H9 (cell line): ENCODE results near the gene STAB1. TPM values are rescaled to one million over a fixed set of nuclear protein-coding genes. Genes with fewer than 3 reads are reported as not detected.

ENCODE experiments used
- DNase-seq: peaks from one replicate; pipeline ENCODE4 v3.0.0-alpha.2; 2017
- H2AFZ ChIP-seq: one replicate; pipeline ENCODE4 v1.6.1; 2013; ENCODE audit warnings: mild to moderate bottlenecking, low read length, control low read depth, moderate library complexity
- H2AK5ac ChIP-seq: 2 replicates; pipeline ENCODE4 v1.6.1; 2013; ENCODE audit warnings: low read length, control low read depth, mixed read lengths; ENCODE audit not compliant: insufficient read length
- H2BK120ac ChIP-seq: one replicate; pipeline ENCODE4 v1.6.1; 2013; ENCODE audit warnings: low read depth, mild to moderate bottlenecking, low read length, control low read depth, inconsistent platforms; ENCODE audit not compliant: poor library complexity, severe bottlenecking
- H2BK12ac ChIP-seq: 2 replicates; pipeline ENCODE4 v1.6.1; 2013; ENCODE audit warnings: low read length, control low read depth, mixed read lengths, low read depth; ENCODE audit not compliant: insufficient read length
- H2BK15ac ChIP-seq: 2 replicates; pipeline ENCODE4 v1.6.1; 2013; ENCODE audit warnings: low read depth, low read length, control low read depth
- H2BK20ac ChIP-seq: one replicate; pipeline ENCODE4 v1.6.1; 2013; ENCODE audit warnings: low read depth, mild to moderate bottlenecking, low read length, control low read depth, inconsistent platforms; ENCODE audit not compliant: poor library complexity, severe bottlenecking
- H2BK5ac ChIP-seq: 2 replicates; pipeline ENCODE4 v1.6.1; 2013; ENCODE audit warnings: low read length, control low read depth, mixed read lengths; ENCODE audit not compliant: insufficient read length
- H3K14ac ChIP-seq: 2 replicates; pipeline ENCODE4 v1.6.1; 2013; ENCODE audit warnings: low read length, control low read depth; ENCODE audit not compliant: insufficient read depth
- H3K18ac ChIP-seq: 2 replicates; pipeline ENCODE4 v1.6.1; 2013; ENCODE audit warnings: low read depth, mild to moderate bottlenecking, mixed read lengths, low read length, control low read depth; ENCODE audit not compliant: insufficient read length
- H3K23ac ChIP-seq: 2 replicates; pipeline ENCODE4 v1.6.1; 2013; ENCODE audit warnings: low read length, control low read depth, mixed read lengths, low read depth; ENCODE audit not compliant: insufficient read length
- H3K23me2 ChIP-seq: 2 replicates; pipeline ENCODE4 v1.6.1; 2013; ENCODE audit warnings: low read depth, mild to moderate bottlenecking, mixed read lengths, low read length, control low read depth; ENCODE audit not compliant: insufficient read length, poor library complexity, severe bottlenecking
- H3K27ac ChIP-seq: 2 replicates; pipeline ENCODE4 v1.5.1; 2013; ENCODE audit warnings: low read length, control low read depth, mixed read lengths, low read depth; ENCODE audit not compliant: insufficient read length
- H3K27me3 ChIP-seq: 2 replicates; pipeline ENCODE4 v1.6.1; 2013; ENCODE audit warnings: low read length, control low read depth, inconsistent platforms; ENCODE audit not compliant: insufficient read depth
- H3K4ac ChIP-seq: 2 replicates; pipeline ENCODE4 v1.6.1; 2013; ENCODE audit warnings: low read depth, mild to moderate bottlenecking, control low read depth, inconsistent platforms, low read length, moderate library complexity
- H3K4me1 ChIP-seq: 2 replicates; pipeline ENCODE4 v1.6.1; 2013; ENCODE audit warnings: low read length, control low read depth, inconsistent platforms; ENCODE audit not compliant: insufficient read depth
- H3K4me2 ChIP-seq: 2 replicates; pipeline ENCODE4 v1.6.1; 2013; ENCODE audit warnings: low read length, control low read depth, mixed read lengths; ENCODE audit not compliant: insufficient read length, insufficient read depth
- H3K56ac ChIP-seq: 2 replicates; pipeline ENCODE4 v1.6.1; 2013; ENCODE audit warnings: low read depth, mild to moderate bottlenecking, mixed read lengths, low read length, control low read depth; ENCODE audit not compliant: insufficient read length
- H3K79me1 ChIP-seq: 2 replicates; pipeline ENCODE4 v1.6.1; 2013; ENCODE audit warnings: low read depth, mild to moderate bottlenecking, moderate library complexity, low read length, control low read depth, inconsistent platforms; ENCODE audit not compliant: insufficient read depth, poor library complexity, severe bottlenecking
- H3K79me2 ChIP-seq: 2 replicates; pipeline ENCODE4 v1.6.1; 2013; ENCODE audit warnings: low read length, control low read depth, inconsistent platforms; ENCODE audit not compliant: insufficient read depth
- H3K9ac ChIP-seq: 2 replicates; pipeline ENCODE4 v1.6.1; 2013; ENCODE audit warnings: low read length, control low read depth, mixed read lengths; ENCODE audit not compliant: insufficient read length; ENCODE audit errors: extremely low read depth
- H3K9me3 ChIP-seq: one replicate; pipeline ENCODE4 v1.6.1; 2013; ENCODE audit warnings: low read depth, low read length, inconsistent platforms; ENCODE audit not compliant: control insufficient read depth
- H3T11ph ChIP-seq: one replicate; pipeline ENCODE4 v1.6.1; 2013; ENCODE audit warnings: mild to moderate bottlenecking, low read length, control low read depth, inconsistent platforms
- H4K20me1 ChIP-seq: one replicate; pipeline ENCODE4 v1.6.1; 2013; ENCODE audit not compliant: control insufficient read depth, insufficient read length, insufficient read depth
- H4K5ac ChIP-seq: 2 replicates; pipeline ENCODE4 v1.6.1; 2013; ENCODE audit warnings: low read depth, mild to moderate bottlenecking, mixed read lengths, low read length, control low read depth; ENCODE audit not compliant: insufficient read length
- H4K8ac ChIP-seq: replicated peaks from 2 replicates; pipeline ENCODE4 v1.6.1; 2013; ENCODE audit warnings: low read length, control low read depth, mixed read lengths, low read depth; ENCODE audit not compliant: insufficient read length
- H4K91ac ChIP-seq: 2 replicates; pipeline ENCODE4 v1.6.1; 2013; ENCODE audit warnings: low read depth, mild to moderate bottlenecking, moderate library complexity, mixed read lengths, low read length, control low read depth; ENCODE audit not compliant: insufficient read length
- H3K27ac Mint-ChIP-seq, 3 experiments: 2 replicates in 2 of 3; 3 replicates in 1 of 3; pipeline ENCODE4 v1.8.0; 2020 to 2021; ENCODE audit warnings: mixed read lengths in 3 of 3, mild to moderate bottlenecking in 1 of 3, moderate library complexity in 1 of 3
- H3K27me3 Mint-ChIP-seq: 2 replicates; pipeline ENCODE4 v1.8.0; 2021; ENCODE audit warnings: low read depth, mild to moderate bottlenecking, moderate library complexity, mixed read lengths
- H3K36me3 Mint-ChIP-seq, 3 experiments: 2 replicates in 2 of 3; 3 replicates in 1 of 3; pipeline ENCODE4 v1.8.0; 2020 to 2021; ENCODE audit warnings: low read depth in 3 of 3, mixed read lengths in 3 of 3; ENCODE audit not compliant: insufficient read depth in 1 of 3
- H3K4me1 Mint-ChIP-seq, 2 experiments: 2 replicates each; pipeline ENCODE4 v1.8.0; 2020; ENCODE audit warnings: mixed read lengths in 2 of 2
- H3K4me3 Mint-ChIP-seq, 2 experiments: 2 replicates in 1 of 2; 3 replicates in 1 of 2; pipeline ENCODE4 v1.8.0; 2020 to 2021; ENCODE audit warnings: mild to moderate bottlenecking in 2 of 2, mixed read lengths in 2 of 2, moderate library complexity in 1 of 2
- H3K9me3 Mint-ChIP-seq, 2 experiments: 2 replicates in 1 of 2; 3 replicates in 1 of 2; pipeline ENCODE4 v1.8.0; 2020; ENCODE audit warnings: mild to moderate bottlenecking in 2 of 2, mixed read lengths in 2 of 2, moderate library complexity in 1 of 2
- WGBS: extraction: QIAGEN DNeasy Blood & Tissue Kit; methylation state at CpG from one replicate; pipeline ENCODE4 v1.1.7; 2013; ENCODE audit warnings: missing lambda C conversion rate, low lambda C conversion rate, mixed read lengths; ENCODE audit not compliant: insufficient read length; ENCODE audit errors: extremely low coverage; 5-methylcytosine and 5-hydroxymethylcytosine counted together
- total RNA-seq: library from RNA; stranded (reverse); gene quantifications from 2 replicates; pipeline ENCODE4 v1.2.1, GENCODE V29; 2021
- TF ChIP-seq, protein P1 (sequence below): fragments of 200-600 bp; sonication (generic); conservative IDR thresholded peaks from 3 replicates; pipeline ENCODE4 v1.8.0; 2021; ENCODE audit warnings: antibody characterized with exemption, mild to moderate bottlenecking

The STAB1 gene
- total RNA-seq, 1 experiment from 2014 or later = 1.5 TPM

DNA sequence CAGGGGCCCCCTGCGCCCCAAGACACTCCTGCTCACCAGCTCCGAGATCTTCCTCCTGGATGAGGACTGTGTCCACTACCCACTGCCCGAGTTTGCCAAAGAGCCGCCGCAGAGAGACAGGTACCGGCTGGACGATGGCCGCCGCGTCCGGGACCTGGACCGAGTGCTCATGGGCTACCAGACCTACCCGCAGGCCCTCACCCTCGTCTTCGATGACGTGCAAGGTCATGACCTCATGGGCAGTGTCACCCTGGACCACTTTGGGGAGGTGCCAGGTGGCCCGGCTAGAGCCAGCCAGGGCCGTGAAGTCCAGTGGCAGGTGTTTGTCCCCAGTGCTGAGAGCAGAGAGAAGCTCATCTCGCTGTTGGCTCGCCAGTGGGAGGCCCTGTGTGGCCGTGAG, 3.1 kb upstream of the STAB1 start:
- Histone ChIP-seq H3K27me3 (no peaks in the 10 kb centered on the region), H3K9ac (no peak overlapping the region), H3K23me2 (no peaks in the 10 kb centered on the region), H3K9me3 (no peaks in the 10 kb centered on the region), H3K14ac (no peak overlapping the region), H4K20me1 (no peaks in the 10 kb centered on the region), H3K23ac (no peak overlapping the region), H2BK20ac (no peak overlapping the region), H2BK120ac (no peak overlapping the region), H3K79me1 (no peaks in the 10 kb centered on the region), H3K4ac (no peak overlapping the region), H3K4me2 (no peak overlapping the region), H3K18ac (no peak overlapping the region), H3K56ac (no peak overlapping the region), H2BK15ac (no peak overlapping the region), H2AFZ (no peak overlapping the region), H4K5ac (no peak overlapping the region), H2BK12ac (no peak overlapping the region), H2AK5ac (no peak overlapping the region), H3T11ph (no peak overlapping the region), H3K4me1 (no peaks in the 10 kb centered on the region), H4K91ac (no peak overlapping the region), H3K79me2 (no peaks in the 10 kb centered on the region), H4K8ac (no peak overlapping the region), H3K27ac (no peak overlapping the region), H2BK5ac (no peak overlapping the region)
- Mint-ChIP-seq H3K9me3 (no peaks in the 10 kb centered on the region), H3K27me3 (no peaks in the 10 kb centered on the region), H3K4me1 (peaks cover 8 to 16% of the 10 kb centered on the region in 2 experiments), H3K4me3 (no peak overlapping the region), H3K27ac (no peak overlapping the region), H3K36me3 (peaks cover 19 to 54% (median 54%) of the 10 kb centered on the region in 3 experiments)
- no CpG with 5 or more reads among the region's 21 CpGs for WGBS
- no peak for DNase-seq
- TF ChIP-seq, protein P1, sequence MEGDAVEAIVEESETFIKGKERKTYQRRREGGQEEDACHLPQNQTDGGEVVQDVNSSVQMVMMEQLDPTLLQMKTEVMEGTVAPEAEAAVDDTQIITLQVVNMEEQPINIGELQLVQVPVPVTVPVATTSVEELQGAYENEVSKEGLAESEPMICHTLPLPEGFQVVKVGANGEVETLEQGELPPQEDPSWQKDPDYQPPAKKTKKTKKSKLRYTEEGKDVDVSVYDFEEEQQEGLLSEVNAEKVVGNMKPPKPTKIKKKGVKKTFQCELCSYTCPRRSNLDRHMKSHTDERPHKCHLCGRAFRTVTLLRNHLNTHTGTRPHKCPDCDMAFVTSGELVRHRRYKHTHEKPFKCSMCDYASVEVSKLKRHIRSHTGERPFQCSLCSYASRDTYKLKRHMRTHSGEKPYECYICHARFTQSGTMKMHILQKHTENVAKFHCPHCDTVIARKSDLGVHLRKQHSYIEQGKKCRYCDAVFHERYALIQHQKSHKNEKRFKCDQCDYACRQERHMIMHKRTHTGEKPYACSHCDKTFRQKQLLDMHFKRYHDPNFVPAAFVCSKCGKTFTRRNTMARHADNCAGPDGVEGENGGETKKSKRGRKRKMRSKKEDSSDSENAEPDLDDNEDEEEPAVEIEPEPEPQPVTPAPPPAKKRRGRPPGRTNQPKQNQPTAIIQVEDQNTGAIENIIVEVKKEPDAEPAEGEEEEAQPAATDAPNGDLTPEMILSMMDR = no peak
